Immature natural killer cell (primary cell): ENCODE measurements around the gene XRCC4. TPM values are rescaled to one million over a fixed set of nuclear protein-coding genes. Genes with fewer than 3 reads are reported as not detected.
"Not testable (repeated sequence)": the region's sequence is repeated elsewhere in the genome, so short reads cannot be mapped to it uniquely, and the experiment has no call there.

Experiments used
- DNase-seq, 3 donors: peaks; one replicate each; pipeline ENCODE4 v3.0.0; 2022; ENCODE audit warnings: mixed read lengths in 1 of 3
- H3K27ac Mint-ChIP-seq, 6 donors: one replicate each; pipeline ENCODE4 v1.8.0; 2020; ENCODE audit warnings: mixed read lengths in 6 of 6, mild to moderate bottlenecking in 5 of 6, inconsistent platforms in 4 of 6, moderate library complexity in 3 of 6
- H3K27me3 Mint-ChIP-seq, 3 donors: one replicate each; pipeline ENCODE4 v1.8.0; 2020 to 2021; ENCODE audit warnings: low read depth in 3 of 3, mild to moderate bottlenecking in 3 of 3, mixed read lengths in 3 of 3, moderate library complexity in 3 of 3, inconsistent platforms in 1 of 3
- H3K36me3 Mint-ChIP-seq, 3 donors: one replicate each; pipeline ENCODE4 v1.8.0; 2020; ENCODE audit warnings: mixed read lengths in 3 of 3, inconsistent platforms in 2 of 3, mild to moderate bottlenecking in 2 of 3
- H3K4me1 Mint-ChIP-seq, 2 donors: one replicate each; pipeline ENCODE4 v1.8.0; 2020; ENCODE audit warnings: inconsistent platforms in 2 of 2, mild to moderate bottlenecking in 2 of 2, mixed read lengths in 2 of 2, moderate library complexity in 1 of 2
- H3K4me3 Mint-ChIP-seq, 5 donors: one replicate each; pipeline ENCODE4 v1.8.0; 2020; ENCODE audit warnings: mild to moderate bottlenecking in 5 of 5, mixed read lengths in 5 of 5, inconsistent platforms in 3 of 5, moderate library complexity in 3 of 5
- H3K9me3 Mint-ChIP-seq, 6 donors: one replicate each; pipeline ENCODE4 v1.8.0; 2020; ENCODE audit warnings: mild to moderate bottlenecking in 6 of 6, mixed read lengths in 6 of 6, inconsistent platforms in 4 of 6, moderate library complexity in 3 of 6
- polyA plus RNA-seq, 3 donors: library from polyadenylated mRNA; unstranded; fragments of 300-500 nt; fragmentation: Illumina TruSeq; gene quantifications; one replicate each; pipeline ENCODE4 v1.2.3, GENCODE V29; 2021

Gene XRCC4
- polyA plus RNA-seq, 3 donors from 2014 or later, result 8.0 to 14.9 (median 11.7) TPM

- H3K9me3 Mint-ChIP-seq, result peaks cover 20 to 43% (median 23%) of the 10 kb centered on the region in 6 donors
- H3K27me3 Mint-ChIP-seq, result no peaks in the 10 kb centered on the region
- H3K4me1 Mint-ChIP-seq, result peaks cover 5 to 6% of the 10 kb centered on the region in 2 donors
- peaks cover 17 to 20% (median 18%) of the 10 kb centered on the region in 3 donors for H3K36me3 Mint-ChIP-seq
- H3K4me3 Mint-ChIP-seq, result no peak overlapping the region
- DNase-seq, result no peak
- H3K27ac Mint-ChIP-seq, result no peak overlapping the region
Observed at GRCh38 chr5:83345423-83345822, 268.1 kb downstream of the XRCC4 start.

GRCh38 chr5:83348281-83348780, 271.0 kb downstream of the XRCC4 start:
- no peak overlapping the region for H3K4me3 Mint-ChIP-seq
- no peak for DNase-seq
- no peaks in the 10 kb centered on the region for H3K27me3 Mint-ChIP-seq
- H3K27ac Mint-ChIP-seq, result no peak overlapping the region
- H3K9me3 Mint-ChIP-seq, result peaks cover 20 to 59% (median 27%) of the 10 kb centered on the region in 6 donors
- no peaks in the 10 kb centered on the region for H3K4me1 Mint-ChIP-seq
- H3K36me3 Mint-ChIP-seq, result peaks cover 18 to 26% (median 20%) of the 10 kb centered on the region in 3 donors

- H3K27me3 Mint-ChIP-seq, result no peaks in the 10 kb centered on the region
Observed at GRCh38 chr5:83353231-83353630, 275.9 kb downstream of the XRCC4 start.

GRCh38 chr5:83353774-83354173, 276.4 kb downstream of the XRCC4 start:
- Mint-ChIP-seq H3K4me3 (no peak overlapping the region), H3K27me3 (no peaks in the 10 kb centered on the region), H3K36me3 (peaks cover 15 to 32% (median 20%) of the 10 kb centered on the region in 3 donors), H3K9me3 (peaks cover 10 to 32% (median 21%) of the 10 kb centered on the region in 6 donors), H3K4me1 (no peaks in the 10 kb centered on the region), H3K27ac (no peak overlapping the region)
- no peak for DNase-seq

More at GRCh38 chr5:83353231-83353630, 275.9 kb downstream of the XRCC4 start:
- Mint-ChIP-seq H3K9me3 (peaks cover 13 to 38% (median 24%) of the 10 kb centered on the region in 6 donors), H3K36me3 (peaks cover 18 to 34% (median 23%) of the 10 kb centered on the region in 3 donors), H3K4me1 (no peaks in the 10 kb centered on the region), H3K4me3 (no peak overlapping the region), H3K27ac (no peak overlapping the region)
- no peak for DNase-seq

- Mint-ChIP-seq H3K9me3 (peaks cover 2 to 20% (median 11%) of the 10 kb centered on the region in 6 donors), H3K4me1 (no peaks in the 10 kb centered on the region), H3K4me3 (no peak overlapping the region), H3K36me3 (peaks cover 11 to 24% (median 13%) of the 10 kb centered on the region in 3 donors), H3K27me3 (no peaks in the 10 kb centered on the region), H3K27ac (no peak overlapping the region)
- DNase-seq, result no peak
Observed at GRCh38 chr5:83354958-83355357, 277.6 kb downstream of the XRCC4 start.

GRCh38 chr5:83355482-83356014, 278.2 kb downstream of the XRCC4 start:
- peaks cover 11 to 20% (median 13%) of the 10 kb centered on the region in 3 donors for H3K36me3 Mint-ChIP-seq
- not testable (repeated sequence) for DNase-seq, H3K27me3 Mint-ChIP-seq, H3K4me3 Mint-ChIP-seq, H3K4me1 Mint-ChIP-seq, H3K27ac Mint-ChIP-seq
- peaks cover 0 to 15% (median 6%) of the 10 kb centered on the region in 6 donors for H3K9me3 Mint-ChIP-seq

GRCh38 chr5:83357621-83358231, 280.4 kb downstream of the XRCC4 start:
- peaks cover 0 to 7% (median under 1%) of the 10 kb centered on the region in 6 donors for H3K9me3 Mint-ChIP-seq
- H3K27ac Mint-ChIP-seq, result no peak overlapping the region
- no peak for DNase-seq
- no peaks in the 10 kb centered on the region for H3K4me1 Mint-ChIP-seq
- H3K36me3 Mint-ChIP-seq, result peaks cover 11 to 16% (median 13%) of the 10 kb centered on the region in 3 donors
- peaks cover 0 to under 1% (median 0%) of the 10 kb centered on the region in 3 donors for H3K27me3 Mint-ChIP-seq
- H3K4me3 Mint-ChIP-seq, result no peak overlapping the region

GRCh38 chr5:83360573-83360972, 283.2 kb downstream of the XRCC4 start:
- no peak for DNase-seq
- Mint-ChIP-seq H3K27me3 (peaks cover 0 to 4% (median 2%) of the 10 kb centered on the region in 3 donors), H3K4me1 (no peaks in the 10 kb centered on the region), H3K4me3 (no peak overlapping the region), H3K9me3 (peaks cover 0 to 10% (median 3%) of the 10 kb centered on the region in 6 donors), H3K27ac (no peak overlapping the region), H3K36me3 (no peaks in the 10 kb centered on the region)

GRCh38 chr5:83362526-83362925, 285.2 kb downstream of the XRCC4 start:
- DNase-seq, result no peak
- Mint-ChIP-seq H3K4me3 (no peak overlapping the region), H3K4me1 (no peaks in the 10 kb centered on the region), H3K9me3 (peaks cover 0 to 9% (median 5%) of the 10 kb centered on the region in 6 donors), H3K27me3 (peaks cover 0 to 4% (median 4%) of the 10 kb centered on the region in 3 donors), H3K36me3 (no peaks in the 10 kb centered on the region), H3K27ac (no peak overlapping the region)

GRCh38 chr5:83363111-83363885, 286.0 kb downstream of the XRCC4 start:
- Mint-ChIP-seq H3K4me3 (no peak overlapping the region), H3K27me3 (peaks cover 0 to 4% (median 4%) of the 10 kb centered on the region in 3 donors), H3K9me3 (peaks cover 0 to 9% (median 5%) of the 10 kb centered on the region in 6 donors), H3K27ac (no peak overlapping the region), H3K36me3 (no peaks in the 10 kb centered on the region), H3K4me1 (no peaks in the 10 kb centered on the region)
- DNase-seq, result no peak

GRCh38 chr5:83363886-83364275, 286.5 kb downstream of the XRCC4 start:
- DNase-seq, result no peak
- Mint-ChIP-seq H3K4me3 (no peak overlapping the region), H3K36me3 (no peaks in the 10 kb centered on the region), H3K4me1 (no peaks in the 10 kb centered on the region), H3K9me3 (peaks cover 0 to 9% (median 5%) of the 10 kb centered on the region in 6 donors), H3K27me3 (peaks cover 0 to 4% (median 4%) of the 10 kb centered on the region in 3 donors), H3K27ac (no peak overlapping the region)

GRCh38 chr5:83364312-83365299, 287.3 kb downstream of the XRCC4 start:
- DNase-seq, result no peak
- no peaks in the 10 kb centered on the region for H3K36me3 Mint-ChIP-seq
- H3K4me1 Mint-ChIP-seq, result no peaks in the 10 kb centered on the region
- peaks cover 0 to 4% (median 4%) of the 10 kb centered on the region in 3 donors for H3K27me3 Mint-ChIP-seq
- H3K9me3 Mint-ChIP-seq, result peaks cover 0 to 12% (median 5%) of the 10 kb centered on the region in 6 donors
- H3K4me3 Mint-ChIP-seq, result no peak overlapping the region
- no peak overlapping the region for H3K27ac Mint-ChIP-seq

GRCh38 chr5:83368319-83368718, 291.0 kb downstream of the XRCC4 start:
- Mint-ChIP-seq H3K4me3 (no peak overlapping the region), H3K27ac (no peak overlapping the region), H3K9me3 (peaks cover 0 to 13% (median 4%) of the 10 kb centered on the region in 6 donors), H3K36me3 (peaks cover 0 to 5% (median 4%) of the 10 kb centered on the region in 3 donors), H3K27me3 (peaks cover 2 to 6% (median 4%) of the 10 kb centered on the region in 3 donors), H3K4me1 (no peaks in the 10 kb centered on the region)
- DNase-seq, result no peak
